Measurements from ENCODE around the gene PAK1IP1.

DNA sequence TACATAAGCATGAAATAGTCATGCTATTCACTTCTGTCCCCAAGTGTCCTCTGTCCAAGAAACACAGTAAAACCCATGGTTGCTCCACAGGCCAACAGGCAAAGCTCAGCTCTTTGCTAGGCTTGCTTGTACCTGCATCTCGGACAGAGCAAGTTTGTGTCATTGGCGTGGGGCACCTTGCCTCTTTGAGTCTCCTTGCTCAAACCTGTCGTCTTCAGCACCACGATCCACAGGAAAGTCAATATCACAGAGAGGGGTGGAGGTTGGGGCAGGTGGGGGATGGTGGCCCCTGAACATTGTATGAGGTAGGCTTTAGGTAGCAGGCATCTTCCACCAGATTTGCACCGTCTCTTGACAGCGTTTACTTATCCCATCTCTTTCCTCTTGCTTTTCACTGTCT is 48.7 kb downstream of the PAK1IP1 start:
- TF ChIP-seq, protein P1, sequence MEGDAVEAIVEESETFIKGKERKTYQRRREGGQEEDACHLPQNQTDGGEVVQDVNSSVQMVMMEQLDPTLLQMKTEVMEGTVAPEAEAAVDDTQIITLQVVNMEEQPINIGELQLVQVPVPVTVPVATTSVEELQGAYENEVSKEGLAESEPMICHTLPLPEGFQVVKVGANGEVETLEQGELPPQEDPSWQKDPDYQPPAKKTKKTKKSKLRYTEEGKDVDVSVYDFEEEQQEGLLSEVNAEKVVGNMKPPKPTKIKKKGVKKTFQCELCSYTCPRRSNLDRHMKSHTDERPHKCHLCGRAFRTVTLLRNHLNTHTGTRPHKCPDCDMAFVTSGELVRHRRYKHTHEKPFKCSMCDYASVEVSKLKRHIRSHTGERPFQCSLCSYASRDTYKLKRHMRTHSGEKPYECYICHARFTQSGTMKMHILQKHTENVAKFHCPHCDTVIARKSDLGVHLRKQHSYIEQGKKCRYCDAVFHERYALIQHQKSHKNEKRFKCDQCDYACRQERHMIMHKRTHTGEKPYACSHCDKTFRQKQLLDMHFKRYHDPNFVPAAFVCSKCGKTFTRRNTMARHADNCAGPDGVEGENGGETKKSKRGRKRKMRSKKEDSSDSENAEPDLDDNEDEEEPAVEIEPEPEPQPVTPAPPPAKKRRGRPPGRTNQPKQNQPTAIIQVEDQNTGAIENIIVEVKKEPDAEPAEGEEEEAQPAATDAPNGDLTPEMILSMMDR (IDR thresholded peaks at IDR 0.05; ENCODE audit: extremely low read depth in 1 of 2, insufficient read depth in 1 of 2, low read depth in 1 of 2, low read length in 2 of 2) = no peak
- TF ChIP-seq POLR2AphosphoS5 (IDR thresholded peaks at IDR 0.05; ENCODE audit: insufficient read depth, low read depth, low read length) = no peak
- TF ChIP-seq EZH2 (IDR thresholded peaks at IDR 0.05; ENCODE audit: borderline replicate concordance, low read depth, low read length, severe bottlenecking) = no peak
- TF ChIP-seq FOS (IDR thresholded peaks at IDR 0.05; ENCODE audit: borderline replicate concordance, insufficient read depth, low read length) = no peak
- no peak for TF ChIP-seq MYC (IDR thresholded peaks at IDR 0.05; ENCODE audit: low read depth, low read length)
- TF ChIP-seq, protein P2, sequence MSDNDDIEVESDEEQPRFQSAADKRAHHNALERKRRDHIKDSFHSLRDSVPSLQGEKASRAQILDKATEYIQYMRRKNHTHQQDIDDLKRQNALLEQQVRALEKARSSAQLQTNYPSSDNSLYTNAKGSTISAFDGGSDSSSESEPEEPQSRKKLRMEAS (IDR thresholded peaks at IDR 0.05; ENCODE audit: insufficient read depth, insufficient read length) = no peak

Measured in endothelial cell of umbilical vein (primary cell).